ENCODE measurements around the gene FLNB. TPM values are rescaled to one million over a fixed set of nuclear protein-coding genes. Genes with fewer than 3 reads are reported as not detected.

FLNB gene
- total RNA-seq (100 to 1,000 TPM in 2 of 6 donors, 10 to 100 TPM in 4; 85.2 to 109 (median 98.3) TPM), polyA plus RNA-seq (100 to 1,000 TPM; 104 to 152 TPM)

GRCh38 chr3:58008141-58009025, at the start of gene FLNB:
FLNB (plus strand) TSS chr3:58008422; CDS start chr3:58008565, 143 bp downstream.
- TF ChIP-seq CTCF (IDR thresholded peaks at IDR 0.05), result peak; percentile 52 to 66 (median 62)
- Histone ChIP-seq H3K9me3 (no peaks in the 10 kb centered on the region), H3K36me3 (no peaks in the 10 kb centered on the region), H3K27me3 (no peaks in the 10 kb centered on the region), H3K4me1 (peaks cover 7 to 17% (median 13%) of the 10 kb centered on the region in 3 donors), H3K27ac (peak within 1 kb of the TSS; percentile 53 to 84 (median 72)), H3K4me3 (peak within 1 kb of the TSS; percentile 82 to 93 (median 90))
- peak; percentile 82 to 90 (median 88) for ATAC-seq
- WGBS, 2 donors, result 0 to 1% methylated on average over 67 to 91 of the region's 91 CpGs
- intact Hi-C loops (cut with DNase I), result loop anchor here in 2 of 3 donors (5.0 kb wide), 2 partner anchors 114 to 164 kb away; no protein-coding TSS in a partner anchor
- peak; percentile 63 to 93 (median 85) for DNase-seq
- no peak for FAIRE-seq

- H3K27me3 ChIP-seq, result no peaks in the 10 kb centered on the region
- no peak for TF ChIP-seq CTCF (IDR thresholded peaks at IDR 0.05)
- H3K4me3 ChIP-seq, result no peak overlapping the region
- H3K4me1 ChIP-seq, result no peaks in the 10 kb centered on the region
- H3K36me3 ChIP-seq, result no peaks in the 10 kb centered on the region
- intact Hi-C loops (cut with DNase I), result no loop called here
- no peak for FAIRE-seq
- ATAC-seq, result peak in 3 of 4 donors; percentile 22 to 55 (median 37)
- DNase-seq, result no peak
- H3K9me3 ChIP-seq, result no peaks in the 10 kb centered on the region
- WGBS, 2 donors, result 87 to 90% methylated on average over 13 of the region's 13 CpGs
- peak overlapping the region in 1 of 4 donors; percentile 17 for H3K27ac ChIP-seq
These were observed 49.4 kb upstream of the FLNB start for GRCh38 chr3:57958642-57959422.

- intact Hi-C loops (cut with DNase I), result no loop called here
These were observed 48.6 kb upstream of the FLNB start for GRCh38 chr3:57959423-57960173.

GRCh38 chr3:57960174-57960505, 48.1 kb upstream of the FLNB start:
- intact Hi-C loops (cut with DNase I), result no loop called here
- H3K27ac ChIP-seq, result no peak overlapping the region
- no peaks in the 10 kb centered on the region for H3K36me3 ChIP-seq
- no peak for FAIRE-seq
- H3K27me3 ChIP-seq, result no peaks in the 10 kb centered on the region
- H3K9me3 ChIP-seq, result no peaks in the 10 kb centered on the region
- DNase-seq, result no peak
- 81 to 87% methylated on average over 4 of the region's 4 CpGs for WGBS, 2 donors
- TF ChIP-seq CTCF (IDR thresholded peaks at IDR 0.05), result no peak
- H3K4me1 ChIP-seq, result no peaks in the 10 kb centered on the region
- no peak overlapping the region for H3K4me3 ChIP-seq
- no peak for ATAC-seq

More at GRCh38 chr3:57959423-57960173, 48.6 kb upstream of the FLNB start:
- Histone ChIP-seq H3K27me3 (no peaks in the 10 kb centered on the region), H3K9me3 (no peaks in the 10 kb centered on the region), H3K4me3 (no peak overlapping the region), H3K4me1 (no peaks in the 10 kb centered on the region), H3K36me3 (no peaks in the 10 kb centered on the region), H3K27ac (no peak overlapping the region)
- no peak for TF ChIP-seq CTCF (IDR thresholded peaks at IDR 0.05)
- ATAC-seq (peak in 3 of 4 donors; percentile 31 to 59 (median 58)), FAIRE-seq (no peak), DNase-seq (no peak)
- 75 to 81% methylated on average over 19 of the region's 19 CpGs for WGBS, 2 donors

All from pancreas (tissue), 10 donors.